Left lung (tissue), 10 donors: ENCODE results near the gene GALNS. TPM values are rescaled to one million over a fixed set of nuclear protein-coding genes. Genes with fewer than 3 reads are reported as not detected.
A peak's percentile ranks its signal among the peaks of the same experiment; 100 is the strongest.

ENCODE experiments used
- ATAC-seq: fragments of 200-7000 bp; cut with Tn5 transposase; one replicate; pipeline ENCODE4 v1.9.1; 2020; ENCODE audit warnings: moderate library complexity
- DNase-seq, 4 donors: peaks; one replicate each; pipeline ENCODE4 v3.0.0-alpha.2; 2013 to 2020
- H3K27ac ChIP-seq, 2 donors: fragments of 200-600 bp; sonication (generic) in 1 of 2; one replicate each; pipeline versions ENCODE4 v1.5.0 to v1.8.0; 2020 to 2021
- H3K27me3 ChIP-seq, 2 donors: fragments of 200-600 bp; sonication (generic) in 1 of 2; one replicate each; pipeline versions ENCODE4 v1.5.0 to v1.8.0; 2020 to 2021
- H3K36me3 ChIP-seq, 2 donors: fragments of 200-600 bp; sonication (generic) in 1 of 2; one replicate each; pipeline versions ENCODE4 v1.5.0 to v1.8.0; 2020 to 2021
- H3K4me1 ChIP-seq, 2 donors: fragments of 200-600 bp; one replicate each; pipeline ENCODE4 v1.8.0; 2021
- H3K4me3 ChIP-seq, 2 donors: fragments of 200-600 bp; sonication (generic) in 1 of 2; one replicate each; pipeline versions ENCODE4 v1.5.0 to v1.8.0; 2020 to 2021; ENCODE audit warnings: mild to moderate bottlenecking in 1 of 2
- H3K9me3 ChIP-seq, 2 donors: fragments of 200-600 bp; sonication (generic) in 1 of 2; one replicate each; pipeline versions ENCODE4 v1.5.0 to v1.8.0; 2020 to 2021
- CTCF ChIP-seq, 2 donors: fragments of 200-600 bp; sonication (generic) in 1 of 2; IDR thresholded peaks; one replicate each; pipeline versions ENCODE4 v1.5.0 to v1.8.0; 2021; ENCODE audit warnings: antibody characterized with exemption in 2 of 2
- intact Hi-C, 2 donors: fragments of 100-400 bp; cut with DNase I; formaldehyde crosslinking; loops; one replicate each; pipeline versions ENCODE4 v1.11.2 to v1.14.2; 2022
- polyA plus RNA-seq, 6 donors: library from polyadenylated mRNA; unstranded; fragments of 120-200 nt; gene quantifications; one replicate each; pipeline ENCODE4 v1.2.1, GENCODE V29; 2013; ENCODE audit not compliant: insufficient read length in 6 of 6
- total RNA-seq, 2 donors: library from RNA; stranded (reverse); fragmentation: NEBNext Ultra II Directional; extraction: Animal tissue kit (Norgen Biotek cat#: 25700); gene quantifications; one replicate each; pipeline ENCODE4 v1.2.1, GENCODE V29; 2021
- donor health status: DM: no; HTN: yes; CAD: no.
- donor health status: DM: no; HTN: no; CAD: no.

The GALNS gene
- total and polyA plus RNA-seq, 8 donors = 23.8 to 46.5 (median 31.9) TPM

GRCh38 chr16:88861359-88861758, 4.6 kb upstream of the GALNS start:
- Histone ChIP-seq H3K27me3 (peaks cover 0 to 9% of the 10 kb centered on the region in 2 donors), H3K36me3 (peaks cover 0 to 50% of the 10 kb centered on the region in 2 donors), H3K27ac (no peak overlapping the region), H3K4me1 (peaks cover 9 to 23% of the 10 kb centered on the region in 2 donors), H3K9me3 (no peaks in the 10 kb centered on the region), H3K4me3 (no peak overlapping the region)
- intact Hi-C loops = no loop called here
- DNase-seq (no peak), ATAC-seq (no peak)
- no peak for TF ChIP-seq CTCF (IDR thresholded peaks at IDR 0.05)

GRCh38 chr16:88859381-88860091, 2.8 kb upstream of the GALNS start:
- H3K4me3 ChIP-seq = no peak overlapping the region
- H3K27me3 ChIP-seq = no peaks in the 10 kb centered on the region
- no peak overlapping the region for H3K27ac ChIP-seq
- DNase-seq = no peak
- no peak for TF ChIP-seq CTCF (IDR thresholded peaks at IDR 0.05)
- ATAC-seq = no peak
- peaks cover 17 to 41% of the 10 kb centered on the region in 2 donors for H3K4me1 ChIP-seq
- H3K36me3 ChIP-seq = peaks cover 0 to 50% of the 10 kb centered on the region in 2 donors
- intact Hi-C loops = no loop called here
- no peaks in the 10 kb centered on the region for H3K9me3 ChIP-seq

GRCh38 chr16:88857728-88858339, 1.1 kb upstream of the GALNS start:
- Histone ChIP-seq H3K36me3 (peaks cover 0 to 44% of the 10 kb centered on the region in 2 donors), H3K4me1 (peaks cover 21 to 58% of the 10 kb centered on the region in 2 donors), H3K9me3 (no peaks in the 10 kb centered on the region), H3K27me3 (no peaks in the 10 kb centered on the region), H3K27ac (peak overlapping the region; percentile 63 to 83), H3K4me3 (peak overlapping the region; percentile 90 to 100)
- intact Hi-C loops = no loop called here
- TF ChIP-seq CTCF (IDR thresholded peaks at IDR 0.05) = peak; percentile 46 to 66
- ATAC-seq (peak; percentile 82), DNase-seq (peak; percentile 53 to 91 (median 80))

GRCh38 chr16:88856122-88856827, 472 bp downstream of the GALNS start:
- intact Hi-C loops = no loop called here
- DNase-seq (peak in 1 of 4 donors; percentile 46), ATAC-seq (peak; percentile 19)
- peak overlapping the region in 1 of 2 donors; percentile 83 for H3K27ac ChIP-seq
- peaks cover 0 to 34% of the 10 kb centered on the region in 2 donors for H3K36me3 ChIP-seq
- peaks cover 21 to 69% of the 10 kb centered on the region in 2 donors for H3K4me1 ChIP-seq
- no peaks in the 10 kb centered on the region for H3K9me3 ChIP-seq
- no peak for TF ChIP-seq CTCF (IDR thresholded peaks at IDR 0.05)
- no peaks in the 10 kb centered on the region for H3K27me3 ChIP-seq
- peak overlapping the region; percentile 90 to 100 for H3K4me3 ChIP-seq

- Histone ChIP-seq H3K4me3 (peak overlapping the region; percentile 90 to 100), H3K27ac (peak overlapping the region in 1 of 2 donors; percentile 83)
Measured at GRCh38 chr16:88855736-88856121, 1.0 kb downstream of the GALNS start.

More at GRCh38 chr16:88855736-88856121, 1.0 kb downstream of the GALNS start:
- H3K36me3 ChIP-seq = peaks cover 0 to 32% of the 10 kb centered on the region in 2 donors
- ATAC-seq (no peak), DNase-seq (no peak)
- no peaks in the 10 kb centered on the region for H3K9me3 ChIP-seq
- no peak for TF ChIP-seq CTCF (IDR thresholded peaks at IDR 0.05)
- no peaks in the 10 kb centered on the region for H3K27me3 ChIP-seq
- intact Hi-C loops = no loop called here
- peaks cover 21 to 69% of the 10 kb centered on the region in 2 donors for H3K4me1 ChIP-seq
